Stimulated activated CD8-positive, alpha-beta memory T cell treated with anti-CD3 and anti-CD28 coated beads, Interleukin-2, amount 100 ng/mL, for 1 hour (primary cell): ENCODE measurements around the gene KIAA1671.
A peak's percentile ranks its signal among the peaks of the same experiment; 100 is the strongest.

Experiments used
- DNase-seq, 2 donors: peaks; one replicate each; pipeline ENCODE4 v3.0.0-alpha.2; 2020; ENCODE audit warnings: low read depth in 2 of 2

The KIAA1671 gene

GRCh38 chr22:25092119-25092518, 139.6 kb downstream of the KIAA1671 start:
- DNase-seq, result no peak

GRCh38 chr22:25094579-25094978, 142.1 kb downstream of the KIAA1671 start:
- no peak for DNase-seq

- no peak for DNase-seq
These were observed 143.4 kb downstream of the KIAA1671 start for GRCh38 chr22:25095869-25096268.

- DNase-seq, result no peak
These were observed 144.3 kb downstream of the KIAA1671 start for GRCh38 chr22:25096638-25097405.

GRCh38 chr22:25098445-25099081, 146.0 kb downstream of the KIAA1671 start:
- no peak for DNase-seq

GRCh38 chr22:25099202-25099601, 146.7 kb downstream of the KIAA1671 start:
- no peak for DNase-seq

GRCh38 chr22:25100402-25100801, 147.9 kb downstream of the KIAA1671 start:
- no peak for DNase-seq

GRCh38 chr22:25100948-25101347, 148.4 kb downstream of the KIAA1671 start:
- no peak for DNase-seq

GRCh38 chr22:25101501-25101900, 149.0 kb downstream of the KIAA1671 start:
- DNase-seq, result no peak

- DNase-seq, result no peak
These were observed 149.5 kb downstream of the KIAA1671 start for GRCh38 chr22:25101986-25102385.

- DNase-seq, result no peak
These were observed 150.2 kb downstream of the KIAA1671 start for GRCh38 chr22:25102722-25103121.

- DNase-seq, result no peak
These were observed 151.9 kb downstream of the KIAA1671 start for GRCh38 chr22:25104367-25104766.

GRCh38 chr22:25105817-25106650, 153.5 kb downstream of the KIAA1671 start:
- DNase-seq, result no peak

GRCh38 chr22:25109878-25110595, 157.5 kb downstream of the KIAA1671 start:
- no peak for DNase-seq

GRCh38 chr22:25110596-25110845, 158.0 kb downstream of the KIAA1671 start:
- no peak for DNase-seq

- peak; percentile 8 to 12 for DNase-seq
These were observed 158.5 kb downstream of the KIAA1671 start for GRCh38 chr22:25110846-25111578.

GRCh38 chr22:25111579-25112517, 159.3 kb downstream of the KIAA1671 start:
- no peak for DNase-seq

GRCh38 chr22:25112538-25113253, 160.2 kb downstream of the KIAA1671 start:
- no peak for DNase-seq

GRCh38 chr22:25113316-25113721, 160.8 kb downstream of the KIAA1671 start:
- DNase-seq, result no peak
